ENCODE measurements around the gene SCN9A.

SCN9A gene

GRCh38 chr2:166167449-166167848, 208.3 kb downstream of the SCN9A start:
- no peak for FAIRE-seq

DNA sequence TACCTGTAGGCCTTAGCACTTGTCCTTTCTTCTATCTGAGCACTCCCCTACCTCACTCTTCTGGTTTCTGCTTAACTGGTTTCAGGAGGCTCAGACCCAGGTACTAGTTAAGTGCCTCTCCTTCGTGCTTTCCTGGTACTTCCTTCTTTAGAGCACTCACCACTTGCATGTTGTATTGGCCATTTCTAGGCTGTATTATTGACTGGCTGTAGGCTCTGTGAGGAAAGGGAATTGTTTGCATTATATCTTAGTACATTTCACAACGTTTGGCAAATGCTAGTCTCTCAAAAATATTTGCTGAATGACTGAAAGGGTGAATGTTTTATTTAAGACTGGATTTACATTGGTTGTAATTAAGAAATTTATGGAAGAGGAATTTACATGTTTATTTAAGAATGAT, 212.0 kb downstream of the SCN9A start:
- no peak for FAIRE-seq

- no peak for FAIRE-seq
These were observed 217.2 kb downstream of the SCN9A start for GRCh38 chr2:166158546-166158945.

DNA sequence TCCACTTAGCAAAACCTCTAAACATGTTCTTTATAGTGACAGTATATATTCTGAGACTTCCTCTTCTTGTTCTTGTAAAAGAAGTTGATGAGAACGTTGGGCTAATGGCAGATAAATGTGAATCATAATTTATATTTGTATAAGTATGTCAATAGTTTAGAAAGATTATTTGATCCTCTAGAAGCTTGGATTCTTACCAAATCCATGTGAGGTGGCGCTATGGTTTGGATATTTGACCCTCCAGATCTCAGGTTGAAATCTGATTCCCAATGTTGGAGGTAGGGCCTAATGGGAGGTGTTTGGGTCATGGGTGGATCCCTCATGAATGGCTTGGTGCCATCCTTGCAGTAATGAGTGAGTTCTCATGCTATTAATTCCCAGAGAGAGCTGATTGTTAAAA, 218.2 kb downstream of the SCN9A start:
- no peak for FAIRE-seq

DNA sequence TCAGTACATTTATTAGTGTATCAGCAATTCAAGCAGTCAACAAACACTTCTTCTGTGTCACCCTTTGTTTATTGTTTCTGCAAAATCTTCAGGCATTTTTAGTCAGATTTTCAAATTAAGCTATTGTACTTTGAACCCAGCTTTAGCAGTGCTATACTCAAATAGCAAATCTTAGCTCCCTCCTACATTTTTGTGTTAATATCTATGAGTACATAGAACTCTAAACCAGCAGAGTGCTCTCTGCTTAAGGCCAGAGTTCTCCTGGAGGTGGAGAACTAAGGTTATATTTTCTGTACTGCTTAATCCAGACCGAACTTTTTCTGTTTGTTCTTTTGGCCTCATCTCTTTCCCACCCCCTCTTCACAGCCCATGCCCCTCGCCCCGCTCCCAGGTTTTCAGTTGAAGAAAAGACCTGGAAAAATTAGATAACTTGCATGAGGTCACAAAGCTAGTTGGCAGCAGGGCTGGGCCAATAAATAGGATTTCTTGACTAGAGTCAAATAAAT, 218.7 kb downstream of the SCN9A start:
- no peak for FAIRE-seq

DNA sequence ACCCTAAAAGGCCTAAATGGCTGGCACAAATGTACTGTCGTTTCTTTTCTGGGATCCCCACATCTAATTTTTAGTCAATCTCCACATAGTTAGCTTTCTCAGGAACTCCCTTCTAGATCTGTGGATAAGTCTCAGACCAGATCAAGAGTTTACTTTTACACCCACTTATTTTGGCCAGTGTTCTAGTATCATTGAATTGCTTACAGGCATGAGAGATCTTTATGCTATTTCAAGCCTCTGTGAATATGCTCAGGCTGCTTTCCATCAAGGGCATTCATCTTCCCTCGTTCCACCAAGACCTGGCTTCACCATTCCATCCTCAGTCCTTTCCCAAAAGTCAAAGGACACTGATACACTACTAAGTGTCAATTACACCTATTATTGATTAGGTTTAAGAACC, 220.2 kb downstream of the SCN9A start:
- FAIRE-seq, result no peak

- FAIRE-seq, result no peak
These were observed 220.9 kb downstream of the SCN9A start for GRCh38 chr2:166154685-166155338.

DNA sequence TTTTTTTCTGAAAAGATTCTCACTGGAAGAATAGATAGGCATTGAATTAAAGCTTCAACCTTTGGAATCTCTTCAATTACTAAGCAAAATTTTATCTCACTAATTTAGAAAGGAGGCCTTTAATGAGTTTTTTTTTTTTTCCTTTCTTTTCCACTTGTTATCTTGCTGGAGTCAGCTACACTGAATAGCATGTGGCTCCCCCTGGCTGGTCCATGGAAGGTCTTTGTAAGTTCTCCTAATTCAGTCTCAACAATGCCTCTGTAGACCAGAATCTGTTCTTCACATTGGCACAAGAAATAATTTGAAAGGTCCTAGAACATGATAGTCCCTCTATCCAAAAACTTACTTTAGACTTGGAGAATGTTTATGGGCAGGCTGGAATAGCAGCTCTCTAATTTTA, 223.7 kb downstream of the SCN9A start:
- FAIRE-seq, result no peak

DNA sequence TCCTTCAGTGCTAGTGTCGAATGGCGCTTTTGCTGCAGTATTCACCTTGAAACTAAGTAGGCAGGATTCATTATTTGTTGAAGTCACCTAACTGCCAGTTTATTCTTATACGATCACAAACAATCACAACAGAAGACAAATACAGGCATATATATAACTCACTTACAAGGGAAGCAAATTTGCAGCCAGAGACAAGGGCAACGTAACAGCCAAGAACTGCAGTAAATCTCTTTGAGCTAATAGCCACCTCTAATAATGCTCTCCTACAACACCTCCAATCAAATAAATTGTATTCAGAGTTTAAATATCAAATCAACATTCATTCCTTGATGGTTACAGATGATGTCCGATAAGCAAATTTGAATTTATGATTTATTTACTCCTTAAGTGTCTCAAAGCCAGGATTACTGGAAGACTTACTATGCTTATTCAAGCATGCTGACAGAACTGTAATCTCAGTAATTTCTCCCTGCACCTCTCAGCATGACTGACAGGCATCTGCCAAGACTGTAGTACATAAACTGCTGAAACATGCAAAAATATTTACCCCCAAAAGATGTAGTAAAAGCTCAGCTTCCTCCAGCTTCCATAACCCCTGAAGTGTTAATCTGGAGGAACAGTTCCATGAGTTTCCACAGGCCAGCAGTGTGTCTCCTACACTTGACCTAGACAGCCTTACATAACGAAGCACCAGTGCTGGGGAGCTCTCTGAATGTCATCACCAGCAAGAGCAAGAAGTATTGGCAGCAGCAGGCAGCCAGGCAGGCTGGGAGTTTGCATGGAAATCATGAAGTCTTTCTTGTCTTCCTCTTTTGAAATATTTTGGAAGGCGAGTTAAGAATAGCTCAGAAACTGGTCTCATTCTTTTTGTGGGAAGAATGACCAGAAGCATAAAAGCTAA, 227.0 kb downstream of the SCN9A start:
- no peak for FAIRE-seq

GRCh38 chr2:166147883-166148282, 227.9 kb downstream of the SCN9A start:
- FAIRE-seq, result no peak
